Skeletal muscle satellite cell (primary cell): Measurements from ENCODE around the gene CXADR.

Source experiments
- H3K27me3 ChIP-seq: 2 replicates; pipeline ENCODE4 v1.7.0; 2013; ENCODE audit warnings: low read length; ENCODE audit not compliant: control insufficient read depth, insufficient read depth
- H3K36me3 ChIP-seq: 2 replicates; pipeline ENCODE4 v1.7.0; 2013; ENCODE audit warnings: mild to moderate bottlenecking, control low read depth, low read length; ENCODE audit not compliant: insufficient read depth
- H3K4me1 ChIP-seq: 2 replicates; pipeline ENCODE4 v1.7.0; 2013; ENCODE audit warnings: low read length; ENCODE audit not compliant: control insufficient read depth, insufficient read depth
- H3K4me2 ChIP-seq: 2 replicates; pipeline ENCODE4 v1.7.0; 2013; ENCODE audit warnings: mild to moderate bottlenecking, low read length
- H3K4me3 ChIP-seq: 2 replicates; pipeline ENCODE4 v1.7.0; 2013; ENCODE audit warnings: low read length
- H3K9ac ChIP-seq: 2 replicates; pipeline ENCODE4 v1.7.0; 2013; ENCODE audit warnings: mild to moderate bottlenecking, low read depth, low read length, moderate library complexity
- H3K9me3 ChIP-seq: replicated peaks from 2 replicates; pipeline ENCODE4 v1.7.0; 2013; ENCODE audit warnings: mild to moderate bottlenecking, control low read depth, low read length

The CXADR gene

GRCh38 chr21:17548262-17548661 lies 35.4 kb downstream of the CXADR start:
- Histone ChIP-seq H3K27me3 (peaks cover 2% of the 10 kb centered on the region), H3K9me3 (no peaks in the 10 kb centered on the region), H3K9ac (no peak overlapping the region), H3K4me1 (no peaks in the 10 kb centered on the region), H3K4me2 (no peak overlapping the region), H3K36me3 (no peaks in the 10 kb centered on the region), H3K4me3 (no peak overlapping the region)

- Histone ChIP-seq H3K27me3 (peaks cover 3% of the 10 kb centered on the region), H3K9me3 (no peaks in the 10 kb centered on the region), H3K4me1 (no peaks in the 10 kb centered on the region), H3K9ac (no peak overlapping the region), H3K4me3 (no peak overlapping the region), H3K4me2 (no peak overlapping the region), H3K36me3 (no peaks in the 10 kb centered on the region)
Observed at GRCh38 chr21:17550671-17551308, 37.9 kb downstream of the CXADR start.

- Histone ChIP-seq H3K36me3 (no peaks in the 10 kb centered on the region), H3K4me3 (no peak overlapping the region), H3K4me1 (no peaks in the 10 kb centered on the region), H3K9me3 (no peaks in the 10 kb centered on the region), H3K4me2 (no peak overlapping the region), H3K9ac (no peak overlapping the region), H3K27me3 (peaks cover 7% of the 10 kb centered on the region)
Observed at GRCh38 chr21:17552410-17552809, 39.6 kb downstream of the CXADR start.

GRCh38 chr21:17554120-17554519 lies 41.3 kb downstream of the CXADR start:
- H3K9me3 ChIP-seq, result no peaks in the 10 kb centered on the region
- H3K4me1 ChIP-seq, result no peaks in the 10 kb centered on the region
- H3K4me3 ChIP-seq, result no peak overlapping the region
- no peaks in the 10 kb centered on the region for H3K36me3 ChIP-seq
- no peak overlapping the region for H3K4me2 ChIP-seq
- no peak overlapping the region for H3K9ac ChIP-seq
- peaks cover 7% of the 10 kb centered on the region for H3K27me3 ChIP-seq

- Histone ChIP-seq H3K9me3 (no peaks in the 10 kb centered on the region), H3K4me2 (no peak overlapping the region), H3K36me3 (no peaks in the 10 kb centered on the region), H3K4me1 (no peaks in the 10 kb centered on the region), H3K4me3 (no peak overlapping the region), H3K9ac (no peak overlapping the region), H3K27me3 (peaks cover 9% of the 10 kb centered on the region)
Observed at GRCh38 chr21:17554679-17555465, 42.0 kb downstream of the CXADR start.

- no peaks in the 10 kb centered on the region for H3K9me3 ChIP-seq
- no peak overlapping the region for H3K4me3 ChIP-seq
- no peak overlapping the region for H3K9ac ChIP-seq
- H3K4me1 ChIP-seq, result no peaks in the 10 kb centered on the region
- H3K36me3 ChIP-seq, result no peaks in the 10 kb centered on the region
- no peak overlapping the region for H3K4me2 ChIP-seq
- peaks cover 16% of the 10 kb centered on the region for H3K27me3 ChIP-seq
Observed at GRCh38 chr21:17560377-17561025, 47.7 kb downstream of the CXADR start.

- no peak overlapping the region for H3K4me2 ChIP-seq
- H3K4me1 ChIP-seq, result no peaks in the 10 kb centered on the region
- H3K4me3 ChIP-seq, result no peak overlapping the region
- no peak overlapping the region for H3K9ac ChIP-seq
- peaks cover 18% of the 10 kb centered on the region for H3K27me3 ChIP-seq
- H3K9me3 ChIP-seq, result no peaks in the 10 kb centered on the region
- H3K36me3 ChIP-seq, result no peaks in the 10 kb centered on the region
Observed at GRCh38 chr21:17570786-17571185, 57.9 kb downstream of the CXADR start.

GRCh38 chr21:17572431-17572830 lies 59.6 kb downstream of the CXADR start:
- Histone ChIP-seq H3K9me3 (no peaks in the 10 kb centered on the region), H3K4me1 (no peaks in the 10 kb centered on the region), H3K4me3 (no peak overlapping the region), H3K9ac (no peak overlapping the region), H3K36me3 (no peaks in the 10 kb centered on the region), H3K27me3 (peaks cover 18% of the 10 kb centered on the region), H3K4me2 (no peak overlapping the region)

GRCh38 chr21:17575076-17575475 lies 62.2 kb downstream of the CXADR start:
- H3K4me3 ChIP-seq, result no peak overlapping the region
- H3K27me3 ChIP-seq, result peaks cover 18% of the 10 kb centered on the region
- H3K9ac ChIP-seq, result no peak overlapping the region
- no peaks in the 10 kb centered on the region for H3K4me1 ChIP-seq
- H3K36me3 ChIP-seq, result no peaks in the 10 kb centered on the region
- H3K4me2 ChIP-seq, result no peak overlapping the region
- no peaks in the 10 kb centered on the region for H3K9me3 ChIP-seq

- Histone ChIP-seq H3K4me1 (no peaks in the 10 kb centered on the region), H3K27me3 (peaks cover 8% of the 10 kb centered on the region), H3K36me3 (no peaks in the 10 kb centered on the region), H3K4me3 (no peak overlapping the region), H3K9ac (no peak overlapping the region), H3K4me2 (no peak overlapping the region), H3K9me3 (no peaks in the 10 kb centered on the region)
Observed at GRCh38 chr21:17576080-17576835, 63.4 kb downstream of the CXADR start.

GRCh38 chr21:17577701-17578100 lies 64.9 kb downstream of the CXADR start:
- Histone ChIP-seq H3K4me3 (no peak overlapping the region), H3K9me3 (no peaks in the 10 kb centered on the region), H3K27me3 (peaks cover 7% of the 10 kb centered on the region), H3K9ac (no peak overlapping the region), H3K36me3 (no peaks in the 10 kb centered on the region), H3K4me1 (no peaks in the 10 kb centered on the region), H3K4me2 (no peak overlapping the region)
